ENCODE measurements around the gene PPT1.

- TF ChIP-seq, protein P1, sequence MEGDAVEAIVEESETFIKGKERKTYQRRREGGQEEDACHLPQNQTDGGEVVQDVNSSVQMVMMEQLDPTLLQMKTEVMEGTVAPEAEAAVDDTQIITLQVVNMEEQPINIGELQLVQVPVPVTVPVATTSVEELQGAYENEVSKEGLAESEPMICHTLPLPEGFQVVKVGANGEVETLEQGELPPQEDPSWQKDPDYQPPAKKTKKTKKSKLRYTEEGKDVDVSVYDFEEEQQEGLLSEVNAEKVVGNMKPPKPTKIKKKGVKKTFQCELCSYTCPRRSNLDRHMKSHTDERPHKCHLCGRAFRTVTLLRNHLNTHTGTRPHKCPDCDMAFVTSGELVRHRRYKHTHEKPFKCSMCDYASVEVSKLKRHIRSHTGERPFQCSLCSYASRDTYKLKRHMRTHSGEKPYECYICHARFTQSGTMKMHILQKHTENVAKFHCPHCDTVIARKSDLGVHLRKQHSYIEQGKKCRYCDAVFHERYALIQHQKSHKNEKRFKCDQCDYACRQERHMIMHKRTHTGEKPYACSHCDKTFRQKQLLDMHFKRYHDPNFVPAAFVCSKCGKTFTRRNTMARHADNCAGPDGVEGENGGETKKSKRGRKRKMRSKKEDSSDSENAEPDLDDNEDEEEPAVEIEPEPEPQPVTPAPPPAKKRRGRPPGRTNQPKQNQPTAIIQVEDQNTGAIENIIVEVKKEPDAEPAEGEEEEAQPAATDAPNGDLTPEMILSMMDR (IDR thresholded peaks at IDR 0.05): no peak
- no peak for TF ChIP-seq POLR2AphosphoS5 (IDR thresholded peaks at IDR 0.05)
These were observed 30.0 kb downstream of the PPT1 start for GRCh38 chr1:40067023-40067422.

Measured in prostate gland (tissue), 2 donors.